Mesodermal cell (in vitro differentiated cells): Measurements from ENCODE around the gene FOXP3.

Experiments used
- H3K27ac ChIP-seq: 2 replicates; pipeline ENCODE4 v1.7.0; 2013; ENCODE audit warnings: mild to moderate bottlenecking, low read depth, low read length, moderate library complexity; ENCODE audit not compliant: severe bottlenecking
- H3K36me3 ChIP-seq: 2 replicates; pipeline ENCODE4 v1.7.1; 2013; ENCODE audit warnings: mild to moderate bottlenecking, low read length, moderate library complexity; ENCODE audit not compliant: control insufficient read depth, insufficient read depth
- H3K4me1 ChIP-seq: one replicate; pipeline ENCODE4 v1.7.1; 2013; ENCODE audit warnings: mild to moderate bottlenecking, low read length; ENCODE audit not compliant: insufficient read depth, control insufficient read depth, poor library complexity, severe bottlenecking
- H3K4me3 ChIP-seq: 2 replicates; pipeline ENCODE4 v1.7.0; 2013; ENCODE audit warnings: low read length, control low read depth, mild to moderate bottlenecking; ENCODE audit not compliant: insufficient read depth, poor library complexity, severe bottlenecking; ENCODE audit errors: extremely low read depth
- H3K9me3 ChIP-seq: 2 replicates; pipeline ENCODE4 v1.7.1; 2013; ENCODE audit warnings: mild to moderate bottlenecking, low read length, moderate library complexity; ENCODE audit not compliant: control insufficient read depth
- WGBS, 2 experiments: methylation state at CpG; one replicate each; pipeline ENCODE4 v1.1.5; 2013; ENCODE audit warnings: missing lambda C conversion rate in 2 of 2; ENCODE audit not compliant: insufficient coverage in 2 of 2; 5-methylcytosine and 5-hydroxymethylcytosine counted together

The FOXP3 gene

GRCh38 chrX:49260221-49260985 is 4.1 kb downstream of the FOXP3 start:
- H3K36me3 ChIP-seq, result no peaks in the 10 kb centered on the region
- H3K9me3 ChIP-seq, result no peaks in the 10 kb centered on the region
- WGBS, 2 experiments, result 95 to 100% methylated on average over 1 to 4 of the region's 17 CpGs
- H3K4me1 ChIP-seq, result no peaks in the 10 kb centered on the region
- H3K4me3 ChIP-seq, result no peak overlapping the region
- H3K27ac ChIP-seq, result no peak overlapping the region

GRCh38 chrX:49258749-49259124 is 5.8 kb downstream of the FOXP3 start:
- no peak overlapping the region for H3K4me3 ChIP-seq
- no peaks in the 10 kb centered on the region for H3K4me1 ChIP-seq
- 100% methylated on average over 1 of the region's 5 CpGs; no CpG with 5 or more reads in 1 of the 2 experiments for WGBS, 2 experiments
- no peaks in the 10 kb centered on the region for H3K36me3 ChIP-seq
- H3K27ac ChIP-seq, result no peak overlapping the region
- no peaks in the 10 kb centered on the region for H3K9me3 ChIP-seq

GRCh38 chrX:49257846-49258748 is 6.4 kb downstream of the FOXP3 start:
- Histone ChIP-seq H3K27ac (no peak overlapping the region), H3K4me3 (no peak overlapping the region), H3K9me3 (no peaks in the 10 kb centered on the region), H3K36me3 (no peaks in the 10 kb centered on the region), H3K4me1 (no peaks in the 10 kb centered on the region)
- 80 to 86% methylated on average over 2 to 5 of the region's 20 CpGs for WGBS, 2 experiments

- H3K27ac ChIP-seq, result no peak overlapping the region
- H3K9me3 ChIP-seq, result no peaks in the 10 kb centered on the region
- 90% methylated on average over 2 of the region's 14 CpGs; no CpG with 5 or more reads in 1 of the 2 experiments for WGBS, 2 experiments
- H3K36me3 ChIP-seq, result no peaks in the 10 kb centered on the region
- no peaks in the 10 kb centered on the region for H3K4me1 ChIP-seq
- H3K4me3 ChIP-seq, result no peak overlapping the region
These were observed 7.3 kb downstream of the FOXP3 start for GRCh38 chrX:49257074-49257790.

GRCh38 chrX:49256268-49256995 is 8.1 kb downstream of the FOXP3 start:
- H3K36me3 ChIP-seq, result no peaks in the 10 kb centered on the region
- 90 to 100% methylated on average over 1 to 3 of the region's 9 CpGs for WGBS, 2 experiments
- H3K4me3 ChIP-seq, result no peak overlapping the region
- H3K27ac ChIP-seq, result no peak overlapping the region
- no peaks in the 10 kb centered on the region for H3K4me1 ChIP-seq
- no peaks in the 10 kb centered on the region for H3K9me3 ChIP-seq

- no peak overlapping the region for H3K4me3 ChIP-seq
- no peaks in the 10 kb centered on the region for H3K4me1 ChIP-seq
- H3K27ac ChIP-seq, result no peak overlapping the region
- 79 to 100% methylated on average over 2 of the region's 7 CpGs for WGBS, 2 experiments
- peaks cover 3% of the 10 kb centered on the region for H3K36me3 ChIP-seq
- H3K9me3 ChIP-seq, result no peaks in the 10 kb centered on the region
These were observed 9.9 kb downstream of the FOXP3 start for GRCh38 chrX:49254639-49255038.

GRCh38 chrX:49251325-49251724 is 13.2 kb downstream of the FOXP3 start:
- Histone ChIP-seq H3K4me3 (no peak overlapping the region), H3K4me1 (no peaks in the 10 kb centered on the region), H3K9me3 (no peaks in the 10 kb centered on the region), H3K27ac (no peak overlapping the region), H3K36me3 (peaks cover 9% of the 10 kb centered on the region)
- 100% methylated on average over 3 to 6 of the region's 13 CpGs for WGBS, 2 experiments

- no peaks in the 10 kb centered on the region for H3K4me1 ChIP-seq
- no peak overlapping the region for H3K27ac ChIP-seq
- H3K36me3 ChIP-seq, result peaks cover 11% of the 10 kb centered on the region
- no peaks in the 10 kb centered on the region for H3K9me3 ChIP-seq
- 90 to 100% methylated on average over 3 to 5 of the region's 9 CpGs for WGBS, 2 experiments
- H3K4me3 ChIP-seq, result no peak overlapping the region
These were observed 13.9 kb downstream of the FOXP3 start for GRCh38 chrX:49250578-49250977.

- H3K27ac ChIP-seq, result no peak overlapping the region
- H3K36me3 ChIP-seq, result peaks cover 11% of the 10 kb centered on the region
- WGBS, 2 experiments, result 89 to 94% methylated on average over 9 to 11 of the region's 13 CpGs
These were observed 14.4 kb downstream of the FOXP3 start for GRCh38 chrX:49250066-49250465.

GRCh38 chrX:49249616-49250015 is 14.9 kb downstream of the FOXP3 start:
- Histone ChIP-seq H3K9me3 (no peaks in the 10 kb centered on the region), H3K4me1 (no peaks in the 10 kb centered on the region), H3K36me3 (peaks cover 11% of the 10 kb centered on the region), H3K27ac (no peak overlapping the region), H3K4me3 (no peak overlapping the region)
- WGBS, 2 experiments, result 83 to 91% methylated on average over 1 to 6 of the region's 9 CpGs

More at GRCh38 chrX:49250066-49250465, 14.4 kb downstream of the FOXP3 start:
- Histone ChIP-seq H3K4me3 (no peak overlapping the region), H3K9me3 (no peaks in the 10 kb centered on the region), H3K4me1 (no peaks in the 10 kb centered on the region)
